ENCODE measurements around the gene ABHD16B. TPM values are rescaled to one million over a fixed set of nuclear protein-coding genes. Genes with fewer than 3 reads are reported as not detected.
A peak's percentile ranks its signal among the peaks of the same experiment; 100 is the strongest.

Gene ABHD16B
- total RNA-seq, 1 experiment from 2014 or later = not detected

GRCh38 chr20:63891061-63892002 lies 30.0 kb downstream of the ABHD16B start:
- Histone ChIP-seq H3K79me2 (ENCODE audit: low read length) (peaks cover 29% of the 10 kb centered on the region), H3K4me3 (ENCODE audit: low read length) (no peak overlapping the region), H3K27ac (ENCODE audit: low read length) (no peak overlapping the region), H3K4me1 (ENCODE audit: insufficient read depth, low read length) (peaks cover 24% of the 10 kb centered on the region), H3K27me3 (ENCODE audit: low read length) (no peaks in the 10 kb centered on the region), H3K9ac (ENCODE audit: low read length) (no peak overlapping the region), H3K36me3 (ENCODE audit: low read depth, low read length) (peaks cover 51% of the 10 kb centered on the region), H3K9me3 (ENCODE audit: low read length) (no peaks in the 10 kb centered on the region), H3F3A (ENCODE audit: low read length, unreplicated experiment) (peaks cover 11% of the 10 kb centered on the region), H4K20me1 (ENCODE audit: low read length) (peaks cover 11% of the 10 kb centered on the region; the same call in 1 of the 2 replicates), H3K4me2 (ENCODE audit: low read length) (no peak overlapping the region), H3K9me2 (replicated peaks; ENCODE audit: low read length) (no peaks in the 10 kb centered on the region), H2AFZ (ENCODE audit: low read length) (no peak overlapping the region)
- CTCF ChIA-PET = interaction anchor here (0.6 kb wide), 1 partner anchor 57 kb away, joined by 5 read pairs; no protein-coding TSS in a partner anchor
- no TSS peak for BruUV-seq (replicated peaks)
- ATAC-seq (no peak), DNase-seq (no peak)
- POLR2A ChIA-PET (ENCODE audit: unreplicated experiment) = no interaction called here
- intact Hi-C loops (cut with micrococcal nuclease) = no loop called here
- TF ChIP-seq CTCF (conservative IDR thresholded peaks at IDR 0.05; ENCODE audit: low read depth, low read length) (peak; percentile 21; the same call in 1 of the 2 replicates), EZH2phosphoT487 (IDR thresholded peaks at IDR 0.05; ENCODE audit: borderline replicate concordance, low read length) (no peak)

- intact Hi-C loops (cut with micrococcal nuclease) = no loop called here
- H3K9ac ChIP-seq (ENCODE audit: low read length) = no peak overlapping the region
- peaks cover 33% of the 10 kb centered on the region for H3K79me2 ChIP-seq (ENCODE audit: low read length)
- H3K36me3 ChIP-seq (ENCODE audit: low read depth, low read length) = peaks cover 44% of the 10 kb centered on the region
- BruUV-seq (replicated peaks) = no TSS peak
- no peak overlapping the region for H3K27ac ChIP-seq (ENCODE audit: low read length)
- TF ChIP-seq CTCF (conservative IDR thresholded peaks at IDR 0.05; ENCODE audit: low read depth, low read length) (no peak), EZH2 (IDR thresholded peaks at IDR 0.05; ENCODE audit: low read length, unreplicated experiment) (no peak), EZH2phosphoT487 (IDR thresholded peaks at IDR 0.05; ENCODE audit: borderline replicate concordance, low read length) (no peak)
- ATAC-seq (no peak), DNase-seq (no peak)
- H2AFZ ChIP-seq (ENCODE audit: low read length) = no peak overlapping the region
- H3K9me3 ChIP-seq (ENCODE audit: low read length) = no peaks in the 10 kb centered on the region
- ChIA-PET POLR2A (ENCODE audit: unreplicated experiment) (no interaction called here), CTCF (no interaction called here)
- peaks cover 32% of the 10 kb centered on the region for H3K4me1 ChIP-seq (ENCODE audit: insufficient read depth, low read length)
- H4K20me1 ChIP-seq (ENCODE audit: low read length) = peaks cover 18% of the 10 kb centered on the region
- no peaks in the 10 kb centered on the region for H3K9me2 ChIP-seq (replicated peaks; ENCODE audit: low read length)
- H3K4me2 ChIP-seq (ENCODE audit: low read length) = no peak overlapping the region
- no peaks in the 10 kb centered on the region for H3K27me3 ChIP-seq (ENCODE audit: low read length)
- H3F3A ChIP-seq (ENCODE audit: low read length, unreplicated experiment) = peaks cover 11% of the 10 kb centered on the region
- H3K4me3 ChIP-seq (ENCODE audit: low read length) = no peak overlapping the region
These were observed 31.1 kb downstream of the ABHD16B start for GRCh38 chr20:63892402-63892801.

GRCh38 chr20:63893999-63894357 lies 32.7 kb downstream of the ABHD16B start:
- Histone ChIP-seq H3K4me1 (ENCODE audit: insufficient read depth, low read length) (peaks cover 32% of the 10 kb centered on the region), H3K27ac (ENCODE audit: low read length) (peak overlapping the region; percentile 48), H2AFZ (ENCODE audit: low read length) (peak overlapping the region; percentile 49), H3K36me3 (ENCODE audit: low read depth, low read length) (peaks cover 35% of the 10 kb centered on the region), H3K4me2 (ENCODE audit: low read length) (peak overlapping the region; percentile 84), H3K27me3 (ENCODE audit: low read length) (no peaks in the 10 kb centered on the region), H4K20me1 (ENCODE audit: low read length) (peaks cover 24% of the 10 kb centered on the region), H3K4me3 (ENCODE audit: low read length) (peak overlapping the region; percentile 68), H3F3A (ENCODE audit: low read length, unreplicated experiment) (peaks cover 11% of the 10 kb centered on the region), H3K9me3 (ENCODE audit: low read length) (no peaks in the 10 kb centered on the region), H3K79me2 (ENCODE audit: low read length) (peaks cover 42% of the 10 kb centered on the region), H3K9me2 (replicated peaks; ENCODE audit: low read length) (no peaks in the 10 kb centered on the region), H3K9ac (ENCODE audit: low read length) (peak overlapping the region; percentile 49)
- no TSS peak for BruUV-seq (replicated peaks)
- intact Hi-C loops (cut with micrococcal nuclease) = loop anchor here (2.0 kb wide), 1 partner anchor 29 kb away; the partner anchor contains the start of gene TPD52L2
- DNase-seq (peak; percentile 14), ATAC-seq (peak; percentile 0; the same call in 1 of the 2 replicates)
- ChIA-PET CTCF (interaction anchor here (1.5 kb wide), 1 partner anchor 80 kb away, joined by 7 read pairs; no protein-coding TSS in a partner anchor), POLR2A (ENCODE audit: unreplicated experiment) (interaction anchor here (0.9 kb wide), 1 partner anchor 12 kb away, joined by 5 read pairs; no protein-coding TSS in a partner anchor)
- TF ChIP-seq EZH2phosphoT487 (IDR thresholded peaks at IDR 0.05; ENCODE audit: borderline replicate concordance, low read length) (no peak), EZH2 (IDR thresholded peaks at IDR 0.05; ENCODE audit: low read length, unreplicated experiment) (no peak), CTCF (conservative IDR thresholded peaks at IDR 0.05; ENCODE audit: low read depth, low read length) (no peak)
